HCT116 (cell line): ENCODE data around the gene CRADD. TPM values are rescaled to one million over a fixed set of nuclear protein-coding genes. Genes with fewer than 3 reads are reported as not detected.

ENCODE experiments used
- ATAC-seq: fragments of 200-7000 bp; cut with Tn5 transposase; 2 replicates; pipeline ENCODE4 v1.9.1; 2020; ENCODE audit warnings: mild to moderate bottlenecking, moderate library complexity
- BruUV-seq: library from RNA; stranded (reverse); fragments of 400-500 nt; replicated peaks from 2 replicates; lab custom pipeline; 2021; lab: Mats Ljungman, UMichigan
- CTCF ChIA-PET: fragments of 300-600 bp; sonication (Branson Sonifier 250); formaldehyde crosslinking; loops from one replicate; lab custom pipeline; 2021; ENCODE audit warnings: antibody characterized with exemption; lab: Charles Lee
- POLR2A ChIA-PET: fragments of 300-600, 350-600 bp; sonication (Branson Sonifier 250); formaldehyde crosslinking; loops from one replicate; lab custom pipeline; 2021; ENCODE audit warnings: antibody characterized with exemption; lab: Charles Lee
- RAD21 ChIA-PET, 2 experiments: fragments of 300-600 bp; sonication (Branson Sonifier 250); formaldehyde crosslinking; loops; one replicate each; lab custom pipeline; 2023; ENCODE audit warnings: low total read pairs in 2 of 2; ENCODE audit not compliant: uncharacterized antibody in 2 of 2, unreplicated experiment in 2 of 2, low non-redundant PET in 1 of 2; lab: Charles Lee
- DNase-seq: peaks from one replicate; pipeline ENCODE4 v3.0.0-alpha.2; 2010; ENCODE audit warnings: low read depth, low spot score
- H2AFZ ChIP-seq: fragments of 200-600 bp; shearing (Covaris generic), sonication (generic); 2 replicates; pipeline ENCODE4 v1.6.1; 2017; ENCODE audit warnings: low read depth, mixed run types, mixed read lengths, antibody characterized with exemption, low read length; ENCODE audit not compliant: poor library complexity, severe bottlenecking
- H3K27ac ChIP-seq: 2 replicates; pipeline ENCODE4 v1.5.1; 2012; ENCODE audit warnings: low read depth, low read length
- H3K27me3 ChIP-seq: fragments of 200-600 bp; sonication (generic); 2 replicates; pipeline ENCODE4 v1.6.1; 2016; ENCODE audit warnings: mixed run types, low read length, mixed read lengths; ENCODE audit not compliant: insufficient read depth
- H3K36me3 ChIP-seq, 2 experiments: fragments of 200-500 bp in 1 of 2; fragments of 200-600 bp in 1 of 2; sonication (Bioruptor generic) in 1 of 2; sonication (generic) in 1 of 2; 2 replicates each; pipeline versions ENCODE4 v1.5.1 to v1.6.1; 2014 to 2016; ENCODE audit warnings: low read length in 2 of 2, inconsistent platforms in 1 of 2, mixed read lengths in 1 of 2, mixed run types in 1 of 2; ENCODE audit not compliant: insufficient read depth in 2 of 2, control insufficient read depth in 1 of 2
- H3K4me1 ChIP-seq, 2 experiments: fragments of 200-600 bp in 1 of 2; sonication (generic) in 1 of 2; 2 replicates each; pipeline versions ENCODE4 v1.5.1 to v1.6.1; 2012 to 2017; ENCODE audit warnings: low read length in 2 of 2, inconsistent platforms in 1 of 2, mild to moderate bottlenecking in 1 of 2, mixed read lengths in 1 of 2, mixed run types in 1 of 2, moderate library complexity in 1 of 2; ENCODE audit not compliant: insufficient read depth in 2 of 2, control insufficient read depth in 1 of 2
- H3K4me2 ChIP-seq: fragments of 200-600 bp; sonication (generic); 2 replicates; pipeline ENCODE4 v1.6.1; 2017; ENCODE audit warnings: mixed run types, low read length, mixed read lengths
- H3K4me3 ChIP-seq, 2 experiments: fragments of 200-600 bp in 1 of 2; sonication (generic) in 1 of 2; replicated peaks in 1 of 2; 2 replicates each; pipeline ENCODE4 v1.5.1; 2011 to 2016; ENCODE audit warnings: low read length in 2 of 2, control low read depth in 1 of 2, low read depth in 1 of 2, mild to moderate bottlenecking in 1 of 2, mixed read lengths in 1 of 2, mixed run types in 1 of 2
- H3K79me2 ChIP-seq: fragments of 200-600 bp; sonication (generic); 2 replicates; pipeline ENCODE4 v1.6.1; 2017; ENCODE audit warnings: mild to moderate bottlenecking, mixed run types, low read length, moderate library complexity, mixed read lengths; ENCODE audit not compliant: insufficient read depth
- H3K9ac ChIP-seq: fragments of 200-600 bp; sonication (generic); 2 replicates; pipeline ENCODE4 v1.6.1; 2016; ENCODE audit warnings: low read length, mixed read lengths
- H3K9me2 ChIP-seq: fragments of 200-600 bp; sonication (generic), shearing (Covaris generic); 2 replicates; pipeline ENCODE4 v1.6.1; 2017; ENCODE audit warnings: mixed run types, mild to moderate bottlenecking, moderate library complexity; ENCODE audit not compliant: insufficient read depth
- H3K9me3 ChIP-seq, 2 experiments: fragments of 200-500 bp in 1 of 2; fragments of 200-600 bp in 1 of 2; sonication (Bioruptor generic) in 1 of 2; sonication (generic) in 1 of 2; 2 replicates each; pipeline ENCODE4 v1.6.1; 2014 to 2017; ENCODE audit warnings: low read length in 2 of 2, mixed read lengths in 2 of 2, inconsistent platforms in 1 of 2, low read depth in 1 of 2, mild to moderate bottlenecking in 1 of 2, mixed run types in 1 of 2, moderate library complexity in 1 of 2; ENCODE audit not compliant: control insufficient read depth in 1 of 2, insufficient read depth in 1 of 2
- H4K20me1 ChIP-seq: fragments of 200-600 bp; sonication (generic), shearing (Covaris generic); 2 replicates; pipeline ENCODE4 v1.6.1; 2017; ENCODE audit warnings: mixed run types, mild to moderate bottlenecking, moderate library complexity; ENCODE audit not compliant: insufficient read depth
- EZH2 ChIP-seq: fragments of 200-600 bp; sonication (generic); IDR thresholded peaks from 2 replicates; pipeline ENCODE4 v1.6.1; 2017; ENCODE audit warnings: antibody characterized with exemption, mixed run types
- EZH2phosphoT487 ChIP-seq: fragments of 200-600 bp; IDR thresholded peaks from 2 replicates; pipeline ENCODE4 v1.6.1; 2018; ENCODE audit warnings: antibody characterized with exemption, borderline replicate concordance
- JUND ChIP-seq: IDR thresholded peaks from 2 replicates; pipeline ENCODE4 v1.6.1; 2012
- MAX ChIP-seq: IDR thresholded peaks from 2 replicates; pipeline ENCODE4 v1.6.1; 2012
- RAD21 ChIP-seq: IDR thresholded peaks from 2 replicates; pipeline ENCODE4 v1.6.1; 2012; ENCODE audit warnings: low read depth, mild to moderate bottlenecking
- REST ChIP-seq: IDR thresholded peaks from 2 replicates; pipeline ENCODE4 v1.6.1; 2012; ENCODE audit warnings: low read depth
- SIN3A ChIP-seq: IDR thresholded peaks from 2 replicates; pipeline ENCODE4 v1.6.1; 2012; ENCODE audit warnings: low read depth
- ZFX ChIP-seq: fragments of 450-650 bp; IDR thresholded peaks from 2 replicates; pipeline ENCODE4 v1.6.1; 2017
- intact Hi-C: fragments of 100-400 bp; cut with micrococcal nuclease; formaldehyde crosslinking; loops from 2 replicates; pipeline ENCODE4 v1.10.0; 2022
- total RNA-seq: library from RNA; stranded (reverse); gene quantifications from one replicate; pipeline ENCODE4 v1.2.1, GENCODE V29; 2021; ENCODE audit not compliant: unreplicated experiment

CRADD gene
- total RNA-seq, 1 experiment from 2014 or later: 12.2 TPM

GRCh38 chr12:93696462-93696861, 19.3 kb downstream of the CRADD start:
- H3K27ac ChIP-seq: no peak overlapping the region
- no peak for DNase-seq
- TF ChIP-seq EZH2 (no peak), ZFX (no peak), JUND (no peak), REST (no peak), RAD21 (no peak), EZH2phosphoT487 (no peak), SIN3A (no peak), MAX (no peak)
- peaks cover 5 to 34% of the 10 kb centered on the region in 2 experiments for H3K4me1 ChIP-seq
- no peaks in the 10 kb centered on the region for H3K36me3 ChIP-seq
- CTCF ChIA-PET: no interaction called here
- H3K79me2 ChIP-seq: no peaks in the 10 kb centered on the region
- intact Hi-C loops: no loop called here
- no peaks in the 10 kb centered on the region for H4K20me1 ChIP-seq
- H2AFZ ChIP-seq: no peak overlapping the region
- H3K27me3 ChIP-seq: no peaks in the 10 kb centered on the region
- H3K4me2 ChIP-seq: no peak overlapping the region
- POLR2A ChIA-PET: no interaction called here
- no peaks in the 10 kb centered on the region for H3K9me2 ChIP-seq
- no peak overlapping the region for H3K4me3 ChIP-seq
- RAD21 ChIA-PET: no interaction called here
- no peaks in the 10 kb centered on the region for H3K9me3 ChIP-seq
- ATAC-seq: no peak
- BruUV-seq: no TSS peak
- H3K9ac ChIP-seq: no peak overlapping the region
